ENCODE results near the gene ID2.

The ID2 gene

GRCh38 chr2:8648441-8649213 lies 33.2 kb upstream of the ID2 start:
- DNase-seq: no peak

GRCh38 chr2:8649718-8650117 lies 32.1 kb upstream of the ID2 start:
- DNase-seq: no peak

DNA sequence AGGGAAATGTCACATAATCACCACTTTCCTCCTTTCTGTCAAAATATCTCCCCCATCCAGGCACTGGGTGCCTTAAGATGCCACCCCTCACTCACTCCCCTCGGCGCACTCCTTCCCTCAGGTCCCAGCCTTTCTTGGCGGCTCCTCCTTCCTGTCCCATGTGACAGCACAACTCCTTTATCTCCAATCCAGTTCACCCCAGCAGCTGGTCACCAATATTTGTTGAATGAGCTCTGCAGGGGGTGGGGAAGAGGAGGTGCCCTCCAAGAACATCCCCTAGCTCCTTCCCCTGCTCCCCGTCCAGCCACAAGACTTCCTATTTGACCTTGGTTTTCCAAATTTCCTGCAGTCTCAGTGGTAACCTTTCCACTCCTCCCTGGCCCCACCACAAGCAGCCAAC lies 31.6 kb upstream of the ID2 start:
- no peak for DNase-seq

DNA sequence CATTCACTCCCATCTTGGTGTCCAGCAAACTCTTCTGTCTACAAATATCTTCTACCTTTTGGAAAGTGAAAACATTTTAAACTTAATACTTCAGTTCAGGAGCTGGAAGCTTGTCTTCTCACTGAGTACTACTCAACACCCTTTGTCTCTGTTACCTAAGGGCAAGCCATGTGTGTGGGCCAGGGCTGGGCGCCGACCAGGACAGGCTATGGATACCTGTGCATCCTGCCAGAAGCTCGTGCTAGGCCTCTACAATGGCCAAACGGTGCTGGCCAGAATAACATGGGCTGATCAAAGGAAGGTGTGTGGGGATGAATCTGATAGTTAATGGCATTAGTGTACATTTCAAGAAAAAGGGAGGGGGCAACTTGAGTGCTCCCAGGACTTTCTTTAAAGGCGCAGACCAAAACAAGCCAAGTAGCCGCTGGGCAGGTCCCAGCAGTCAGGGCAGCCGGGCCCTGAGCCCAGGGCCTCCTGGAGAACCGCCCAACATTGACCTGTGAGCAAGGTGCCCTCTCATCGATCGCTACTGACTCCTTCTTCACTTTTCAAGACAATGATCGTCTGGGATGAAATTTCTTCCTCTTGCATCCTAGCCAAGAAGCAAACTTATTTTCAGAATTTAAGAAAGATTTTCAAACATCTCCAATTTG lies 29.0 kb upstream of the ID2 start:
- no peak for DNase-seq

GRCh38 chr2:8653485-8653884 lies 28.4 kb upstream of the ID2 start:
- no peak for DNase-seq

DNA sequence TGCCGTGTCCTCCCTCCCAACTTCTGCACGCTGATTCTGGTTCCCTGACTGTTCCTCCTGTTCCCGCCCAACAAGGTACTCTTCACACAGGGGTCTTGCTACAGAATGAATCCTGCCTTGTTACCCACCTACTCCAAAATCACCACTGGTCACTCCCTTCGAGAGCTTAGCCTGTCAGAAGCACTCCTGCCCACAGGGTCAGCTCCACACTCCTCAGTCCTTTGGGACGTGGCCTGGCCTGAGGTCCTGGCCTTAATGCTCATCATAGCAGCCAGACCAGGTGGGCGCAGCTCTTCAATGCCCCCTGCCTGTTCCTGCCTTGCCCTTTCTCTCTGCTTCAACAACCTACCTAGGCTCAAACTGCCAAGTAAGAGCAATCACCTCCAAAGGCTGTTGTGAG lies 27.8 kb upstream of the ID2 start:
- DNase-seq: no peak

- DNase-seq: no peak
These were observed 27.4 kb upstream of the ID2 start for GRCh38 chr2:8654483-8654882.

GRCh38 chr2:8656160-8656641 lies 25.7 kb upstream of the ID2 start:
- no peak for DNase-seq

- no peak for DNase-seq
These were observed 25.0 kb upstream of the ID2 start for GRCh38 chr2:8656811-8657210.

DNA sequence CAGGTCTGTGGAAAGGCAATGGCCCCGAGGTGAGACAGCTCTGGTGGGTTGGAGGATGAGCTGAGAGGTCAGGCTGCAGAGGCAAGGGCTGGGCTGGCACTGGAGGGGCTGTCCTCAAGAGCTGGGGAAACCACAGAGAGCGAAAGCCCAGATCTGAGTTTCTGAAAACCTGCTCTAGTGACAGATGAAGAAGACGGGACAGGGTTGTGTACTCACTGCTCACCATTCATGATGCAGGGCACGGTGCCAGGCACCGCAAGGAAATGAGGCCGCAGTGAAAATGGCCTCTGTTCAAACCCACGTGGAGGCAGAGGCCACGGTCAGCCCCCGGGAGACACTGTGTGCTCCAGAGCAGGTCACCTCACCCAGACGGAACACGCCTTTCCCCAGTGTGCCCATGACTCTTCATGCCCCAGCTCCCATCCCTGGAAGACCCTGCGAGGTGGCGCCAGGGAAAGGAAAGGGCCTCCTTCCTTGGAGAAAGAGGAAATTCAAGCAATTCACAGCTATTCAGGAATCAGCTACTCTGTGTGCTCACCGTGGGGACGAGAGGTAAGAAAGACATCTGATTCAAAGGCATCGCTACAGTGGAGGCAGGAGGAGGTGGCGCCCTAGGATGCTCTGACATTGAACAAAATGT lies 24.3 kb upstream of the ID2 start:
- DNase-seq: no peak

DNA sequence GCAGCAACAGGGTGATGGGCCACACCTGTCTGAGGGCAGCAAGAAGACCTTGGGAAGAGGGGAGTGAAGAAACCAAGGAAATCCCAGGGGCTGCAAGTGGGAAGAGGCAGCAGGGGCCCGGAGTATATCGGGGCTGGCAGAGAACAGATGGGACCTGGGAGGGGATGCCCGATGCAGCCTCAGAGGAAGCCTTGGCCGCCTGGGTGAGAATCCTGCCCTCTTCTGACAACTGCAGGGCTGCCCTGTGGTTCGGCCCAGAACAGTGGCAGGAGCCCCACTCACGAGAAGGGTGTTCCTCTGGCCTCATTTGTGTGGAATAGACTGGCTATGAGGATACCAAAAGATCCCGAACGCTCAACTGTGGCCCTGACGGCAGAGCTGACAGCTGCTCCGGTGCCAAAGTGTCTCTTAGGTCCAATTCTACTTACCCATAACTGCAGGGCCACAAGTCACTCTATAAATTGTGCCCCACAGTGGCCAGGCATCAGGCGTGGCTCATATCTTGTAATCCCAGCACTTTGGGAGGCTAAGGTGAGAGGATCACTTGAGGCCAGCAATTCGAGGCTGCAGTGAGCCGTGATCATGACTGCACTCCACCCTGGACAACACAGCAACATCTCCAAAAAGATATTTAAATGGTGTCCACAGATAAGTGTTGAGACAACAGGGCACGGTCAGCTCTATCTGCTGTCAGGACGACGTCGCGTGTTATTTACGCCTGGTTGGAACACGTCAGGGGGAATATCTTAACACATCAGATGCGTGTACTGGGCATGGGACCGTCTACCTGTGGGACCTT lies 23.6 kb upstream of the ID2 start:
- DNase-seq: no peak

DNA sequence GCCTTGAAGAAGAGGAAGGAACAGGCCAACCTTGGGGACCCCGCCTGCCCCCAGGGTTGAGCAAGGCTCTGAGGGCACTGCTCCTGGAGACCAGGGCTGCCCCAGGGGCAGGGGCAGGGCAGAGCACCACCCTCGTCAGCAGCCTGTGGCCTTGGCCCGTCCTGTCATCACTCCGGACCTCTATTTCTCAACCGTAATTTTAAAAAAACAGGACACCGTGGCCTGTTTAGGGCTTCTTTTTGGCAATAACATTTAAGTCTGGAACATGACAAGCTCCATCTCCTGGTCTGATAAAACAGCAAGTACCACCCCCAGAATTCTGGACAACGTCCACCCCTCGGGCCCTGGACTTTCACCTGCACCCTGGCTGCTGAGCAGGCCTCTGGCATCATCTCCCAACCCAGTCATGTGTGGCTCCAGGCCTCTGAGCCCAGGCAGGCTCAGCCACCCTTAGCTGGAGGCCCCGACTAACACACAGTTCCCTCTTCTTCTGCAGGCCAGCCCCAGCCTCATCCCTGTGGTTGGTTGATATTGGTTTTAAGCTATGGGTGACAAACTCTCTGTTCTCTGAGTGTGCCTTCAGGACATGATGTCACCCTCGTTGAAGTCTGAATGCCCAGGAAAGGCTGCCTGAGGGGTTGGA lies 22.6 kb upstream of the ID2 start:
- DNase-seq: no peak

DNA sequence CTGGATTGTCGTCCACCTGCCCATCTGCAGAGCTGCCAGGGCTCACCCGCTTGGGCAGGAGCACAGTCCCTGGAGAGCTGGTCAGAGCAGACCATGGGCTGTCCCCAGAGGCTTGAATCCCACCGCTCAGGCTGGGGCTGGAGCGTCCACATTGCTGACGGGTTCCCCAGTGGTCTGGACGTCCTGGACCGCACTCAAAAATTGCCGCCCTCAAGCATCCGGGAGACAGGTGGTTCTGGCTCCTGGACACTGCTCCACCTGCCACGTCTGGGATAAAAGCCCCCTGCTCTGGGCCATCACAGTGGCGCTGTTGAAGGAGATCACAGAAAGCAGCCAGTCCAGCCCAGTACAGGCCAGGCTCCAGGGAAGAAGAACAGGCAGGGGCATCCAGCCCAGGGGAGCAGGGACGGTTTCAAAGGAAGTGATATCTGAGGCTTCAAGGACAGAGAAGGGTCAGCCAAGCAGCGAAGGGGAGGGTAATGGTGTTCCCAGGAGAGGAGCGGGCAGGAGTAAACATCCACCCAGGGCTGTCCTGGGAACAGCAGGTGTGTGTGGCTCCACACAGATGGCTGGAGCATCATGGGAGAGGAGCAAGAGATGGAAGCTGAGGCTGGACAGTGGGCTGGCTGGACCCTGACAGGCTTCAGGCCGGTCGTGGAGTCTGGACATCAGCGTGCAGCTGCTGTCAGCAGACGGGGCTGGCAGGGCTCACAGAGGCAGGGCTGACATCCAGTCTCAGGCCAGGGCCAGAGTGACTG lies 21.9 kb upstream of the ID2 start:
- DNase-seq: no peak

DNA sequence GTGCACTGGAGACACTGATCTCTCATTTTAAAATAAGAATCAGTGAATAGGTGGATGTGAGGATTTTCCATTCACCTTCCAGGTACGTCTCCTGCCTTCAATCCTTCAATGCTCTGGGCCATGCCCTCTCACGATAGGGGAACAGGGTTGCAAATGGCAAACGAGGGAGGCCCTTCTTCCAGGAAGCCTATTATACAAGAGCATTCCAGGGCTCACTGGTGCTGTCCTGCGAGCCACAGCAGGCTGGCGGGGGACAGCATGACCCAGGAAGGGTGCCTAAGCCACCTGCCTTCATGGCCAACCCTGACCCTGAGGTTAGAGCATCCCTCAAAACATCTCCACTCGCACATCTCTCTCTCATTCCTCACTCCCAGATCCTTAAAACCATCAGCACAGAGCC lies 20.6 kb upstream of the ID2 start:
- no peak for DNase-seq

DNA sequence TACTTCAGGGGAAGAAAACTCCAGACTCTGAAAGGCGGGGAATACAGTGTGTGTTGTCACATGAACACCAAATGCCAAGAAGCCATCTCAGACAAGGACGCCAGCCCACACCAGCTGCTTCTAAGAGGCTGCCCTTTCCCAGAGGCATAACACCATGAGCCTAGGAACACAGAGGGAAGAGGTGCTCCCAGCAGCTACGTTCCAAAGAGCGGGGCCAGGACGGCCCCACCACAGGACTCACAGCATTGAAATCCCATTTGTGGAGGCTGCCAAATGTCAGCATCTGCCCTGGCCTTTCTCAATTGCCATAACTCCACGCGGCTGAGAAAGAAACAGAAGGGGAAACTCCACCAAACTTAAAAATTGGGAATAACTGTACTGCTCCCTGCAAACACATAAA lies 20.1 kb upstream of the ID2 start:
- DNase-seq: no peak

DNA sequence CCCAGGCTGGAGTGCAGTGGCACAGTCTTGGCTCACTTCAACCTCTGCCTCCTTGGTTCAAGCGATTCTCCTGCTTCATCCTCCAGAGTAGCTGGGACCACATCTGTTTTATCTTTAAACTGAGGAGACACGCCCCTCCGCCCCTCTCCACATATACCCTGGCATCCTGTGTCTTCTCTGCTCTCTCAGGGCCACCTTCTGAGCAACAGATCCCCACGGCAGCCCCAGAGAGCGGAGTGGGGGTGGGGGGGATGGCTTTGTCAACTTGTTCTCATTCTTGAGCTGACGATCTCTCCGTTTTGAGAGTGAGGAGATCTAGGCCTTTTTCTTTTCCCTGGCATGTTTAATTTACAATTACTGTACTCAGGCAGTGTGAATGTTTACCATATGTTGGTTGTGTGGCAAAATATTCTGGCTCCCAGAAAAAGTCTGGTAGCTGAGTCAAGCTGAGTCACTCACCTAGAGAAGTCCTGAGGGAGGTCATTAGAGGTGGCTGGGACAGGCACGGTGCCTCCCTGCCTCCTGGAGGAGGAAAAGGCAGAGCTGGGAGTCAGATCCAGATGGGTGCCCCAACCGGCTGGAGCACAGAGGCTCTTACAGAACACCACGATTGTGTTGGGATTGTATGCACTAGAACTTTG lies 19.5 kb upstream of the ID2 start:
- DNase-seq: no peak

- DNase-seq: peak; percentile 54
These were observed 17.9 kb upstream of the ID2 start for GRCh38 chr2:8663997-8664396.

DNA sequence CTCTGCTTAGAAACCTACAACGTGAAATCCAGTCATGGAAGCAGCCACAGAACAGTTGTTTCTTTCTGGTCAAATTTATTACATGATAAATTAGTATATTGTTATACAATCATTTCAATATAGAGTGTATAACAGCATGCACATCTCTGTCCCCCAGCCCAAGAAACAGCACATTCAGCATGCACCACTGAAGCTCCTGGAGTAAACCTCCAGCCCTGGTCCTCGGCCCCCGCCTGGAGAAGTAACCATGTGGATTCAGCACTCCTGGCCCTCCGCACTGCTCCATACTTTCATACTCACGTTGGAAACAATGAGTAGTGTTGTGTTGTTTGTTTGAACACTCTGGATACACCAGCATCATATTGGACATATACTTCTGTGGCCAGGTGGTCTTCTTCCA lies 15.3 kb upstream of the ID2 start:
- DNase-seq: no peak

DNA sequence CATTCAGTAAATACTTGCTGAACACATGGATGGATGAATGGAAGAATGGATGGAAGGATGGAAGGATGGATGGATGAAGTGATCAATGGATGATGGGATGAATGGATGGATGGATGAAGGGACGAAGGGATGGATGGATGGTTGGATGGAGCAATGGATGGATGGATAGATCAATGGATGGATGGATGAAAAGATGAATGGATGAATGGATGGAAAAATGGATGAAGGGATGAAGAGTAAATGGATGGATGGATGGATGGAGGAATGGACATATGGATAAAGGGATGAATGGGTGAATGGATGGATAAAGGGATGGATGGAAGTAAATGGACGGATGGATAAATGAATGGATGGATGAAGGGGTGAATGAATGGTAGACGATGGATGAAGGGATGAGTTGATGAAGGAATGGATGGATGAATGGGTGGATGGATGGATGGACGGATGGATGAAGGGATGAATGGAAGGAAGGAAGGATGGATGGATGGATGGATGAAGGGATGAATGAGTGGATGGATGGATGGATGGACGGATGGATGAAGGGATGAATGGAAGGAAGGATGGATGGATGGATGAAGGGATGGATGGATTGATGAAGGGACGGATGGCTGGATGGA lies 13.9 kb upstream of the ID2 start:
- DNase-seq: no peak

GRCh38 chr2:8669157-8669817 lies 12.6 kb upstream of the ID2 start:
- DNase-seq: no peak

DNA sequence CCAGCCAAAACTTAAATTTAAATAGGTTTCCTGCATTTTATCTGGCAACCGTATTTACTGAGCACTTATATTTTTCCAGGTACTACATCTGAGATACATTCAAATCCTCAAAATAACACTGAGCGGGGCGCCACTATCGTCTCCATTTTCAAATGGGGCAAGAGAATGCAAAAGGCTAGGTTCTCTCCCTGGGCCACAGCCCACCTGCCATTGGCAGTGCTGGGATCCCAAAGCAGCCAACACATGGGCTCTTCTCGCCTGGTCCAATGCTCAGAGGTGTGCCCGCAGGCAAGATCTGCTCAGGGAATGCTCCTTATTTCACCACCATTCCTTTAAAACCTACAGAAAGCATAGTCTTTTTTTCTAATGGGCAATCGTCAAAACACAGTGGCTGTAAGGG lies 11.3 kb upstream of the ID2 start:
- no peak for DNase-seq
